Measurements from ENCODE around the gene SP100. TPM values are rescaled to one million over a fixed set of nuclear protein-coding genes. Genes with fewer than 3 reads are reported as not detected.

The SP100 gene
- total RNA-seq (2022), result 110 and 173 TPM in 2 replicates
- percentile 94 among the genes with signal in this experiment for Bru-seq, nascent RNA
- percentile 85 among the genes with signal in this experiment for BruChase-seq, experiment 1, labeled RNA remaining after a 6-hour chase
- percentile 79 among the genes with signal in this experiment for BruChase-seq, experiment 2, labeled RNA remaining after a 2-hour chase
- long read RNA-seq, transcript SP100-205 (14 exons, 1,802 nt), result minor isoform, 5 of 82 reads
- long read RNA-seq, transcript SP100-204 (15 exons, 1,898 nt), result major isoform, 44 of 82 reads
- long read RNA-seq, partial matches to known transcripts, result 9 of 82 reads
- long read RNA-seq, other reads (novel, unspliced or antisense), result 21 of 82 reads

- Mint-ChIP-seq H3K9me3 (ENCODE audit: low read depth, unreplicated experiment) (no peaks in the 10 kb centered on the region), H3K36me3 (ENCODE audit: insufficient read depth, unreplicated experiment) (peaks cover 44% of the 10 kb centered on the region), H3K4me1 (ENCODE audit: low read depth, unreplicated experiment) (peaks cover 57% of the 10 kb centered on the region), H3K27ac (ENCODE audit: unreplicated experiment) (peak within 1 kb of the TSS; percentile 92), H3K4me3 (ENCODE audit: low read depth, unreplicated experiment) (peak within 1 kb of the TSS; percentile 82), H3K27me3 (ENCODE audit: unreplicated experiment) (no peaks in the 10 kb centered on the region)
- CTCF ChIA-PET, result no interaction called here
- DNase-seq, result peak; percentile 83
- intact Hi-C loops (cut with micrococcal nuclease; ENCODE audit: unreplicated experiment), result loop anchor here (5.0 to 10.0 kb wide), 2 partner anchors 89 to 351 kb away; partner anchors contain the start of genes SLC16A14 and SP140L
- BruUV-seq (replicated peaks), result TSS peak; percentile 36
- no peak for TF ChIP-seq CTCF (IDR thresholded peaks at IDR 0.05; ENCODE audit: unreplicated experiment)
Measured at GRCh38 chr2:230416061-230416721, at the start of gene SP100. Gene SP100, plus strand, starts transcription at chr2:230416201. Its CDS starts 96 bp downstream, at chr2:230416297.

- Mint-ChIP-seq H3K4me1 (ENCODE audit: low read depth, unreplicated experiment) (no peaks in the 10 kb centered on the region), H3K9me3 (ENCODE audit: low read depth, unreplicated experiment) (no peaks in the 10 kb centered on the region), H3K4me3 (ENCODE audit: low read depth, unreplicated experiment) (no peak overlapping the region), H3K36me3 (ENCODE audit: insufficient read depth, unreplicated experiment) (peaks cover 4% of the 10 kb centered on the region), H3K27ac (ENCODE audit: unreplicated experiment) (no peak overlapping the region), H3K27me3 (ENCODE audit: unreplicated experiment) (no peaks in the 10 kb centered on the region)
- no TSS peak for BruUV-seq (replicated peaks)
- no peak for DNase-seq
- intact Hi-C loops (cut with micrococcal nuclease; ENCODE audit: unreplicated experiment), result no loop called here
- CTCF ChIA-PET, result no interaction called here
- no peak for TF ChIP-seq CTCF (IDR thresholded peaks at IDR 0.05; ENCODE audit: unreplicated experiment)
Measured at GRCh38 chr2:230382108-230382507, 33.9 kb upstream of the SP100 start.

- no peak for TF ChIP-seq CTCF (IDR thresholded peaks at IDR 0.05; ENCODE audit: unreplicated experiment)
- no peaks in the 10 kb centered on the region for H3K4me1 Mint-ChIP-seq (ENCODE audit: low read depth, unreplicated experiment)
- H3K9me3 Mint-ChIP-seq (ENCODE audit: low read depth, unreplicated experiment), result no peaks in the 10 kb centered on the region
- H3K27ac Mint-ChIP-seq (ENCODE audit: unreplicated experiment), result no peak overlapping the region
- intact Hi-C loops (cut with micrococcal nuclease; ENCODE audit: unreplicated experiment), result no loop called here
- CTCF ChIA-PET, result no interaction called here
- peaks cover 4% of the 10 kb centered on the region for H3K36me3 Mint-ChIP-seq (ENCODE audit: insufficient read depth, unreplicated experiment)
- no TSS peak for BruUV-seq (replicated peaks)
- no peaks in the 10 kb centered on the region for H3K27me3 Mint-ChIP-seq (ENCODE audit: unreplicated experiment)
- H3K4me3 Mint-ChIP-seq (ENCODE audit: low read depth, unreplicated experiment), result no peak overlapping the region
- DNase-seq, result no peak
Measured at GRCh38 chr2:230383453-230383852, 32.5 kb upstream of the SP100 start.

GRCh38 chr2:230384986-230385385 is 31.0 kb upstream of the SP100 start:
- intact Hi-C loops (cut with micrococcal nuclease; ENCODE audit: unreplicated experiment), result no loop called here
- no peaks in the 10 kb centered on the region for H3K4me1 Mint-ChIP-seq (ENCODE audit: low read depth, unreplicated experiment)
- no TSS peak for BruUV-seq (replicated peaks)
- no peak overlapping the region for H3K27ac Mint-ChIP-seq (ENCODE audit: unreplicated experiment)
- H3K36me3 Mint-ChIP-seq (ENCODE audit: insufficient read depth, unreplicated experiment), result peaks cover 4% of the 10 kb centered on the region
- no peaks in the 10 kb centered on the region for H3K9me3 Mint-ChIP-seq (ENCODE audit: low read depth, unreplicated experiment)
- DNase-seq, result no peak
- no peak overlapping the region for H3K4me3 Mint-ChIP-seq (ENCODE audit: low read depth, unreplicated experiment)
- no peak for TF ChIP-seq CTCF (IDR thresholded peaks at IDR 0.05; ENCODE audit: unreplicated experiment)
- CTCF ChIA-PET, result no interaction called here
- H3K27me3 Mint-ChIP-seq (ENCODE audit: unreplicated experiment), result no peaks in the 10 kb centered on the region

Measured in Calu3 (cell line).